ENCODE data around the gene ERICH6.

The ERICH6 gene

GRCh38 chr3:150720444-150720843, 16.7 kb upstream of the ERICH6 start:
- DNase-seq (ENCODE audit: low read depth), result no peak
- TF ChIP-seq CTCF (IDR thresholded peaks at IDR 0.05; ENCODE audit: control insufficient read depth, insufficient read depth, low read depth, low read length, missing control alignments), result no peak
- H3K4me3 ChIP-seq (ENCODE audit: control insufficient read depth, low read depth, low read length), result no peak overlapping the region

GRCh38 chr3:150710097-150710496, 6.4 kb upstream of the ERICH6 start:
- no peak overlapping the region for H3K4me3 ChIP-seq (ENCODE audit: control insufficient read depth, low read depth, low read length)
- no peak for DNase-seq (ENCODE audit: low read depth)
- TF ChIP-seq CTCF (IDR thresholded peaks at IDR 0.05; ENCODE audit: control insufficient read depth, insufficient read depth, low read depth, low read length, missing control alignments), result no peak

DNA sequence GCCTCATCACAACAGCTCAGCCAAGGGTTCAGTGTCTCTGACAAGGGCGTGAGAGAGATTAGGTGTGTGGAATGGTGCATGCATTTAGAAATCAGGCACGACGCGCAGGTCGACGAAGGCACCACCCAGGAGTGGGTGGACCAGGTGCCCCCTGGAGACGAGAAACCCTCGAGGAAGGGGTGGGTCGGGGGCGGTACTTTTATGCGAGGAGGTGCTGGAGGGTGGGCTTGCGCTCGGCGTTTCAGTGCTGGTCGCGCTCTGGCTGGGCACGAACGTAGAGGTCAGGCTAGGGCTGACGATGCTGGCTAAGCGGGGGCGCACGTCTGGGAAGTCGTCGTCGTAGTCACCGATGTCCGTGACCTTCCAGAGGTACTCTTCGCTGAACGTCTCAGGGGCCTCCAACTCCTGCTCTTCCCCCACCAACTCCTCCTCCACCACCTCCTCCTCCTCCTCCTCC, 393 bp downstream of the ERICH6 start:
- DNase-seq (ENCODE audit: low read depth), result no peak
- peak overlapping the region; percentile 69 for H3K4me3 ChIP-seq (ENCODE audit: control insufficient read depth, low read depth, low read length)
- TF ChIP-seq CTCF (IDR thresholded peaks at IDR 0.05; ENCODE audit: control insufficient read depth, insufficient read depth, low read depth, low read length, missing control alignments), result no peak

- no peak for DNase-seq (ENCODE audit: low read depth)
- no peak overlapping the region for H3K4me3 ChIP-seq (ENCODE audit: control insufficient read depth, low read depth, low read length)
- TF ChIP-seq CTCF (IDR thresholded peaks at IDR 0.05; ENCODE audit: control insufficient read depth, insufficient read depth, low read depth, low read length, missing control alignments), result no peak
Measured at GRCh38 chr3:150699068-150699639, 4.6 kb downstream of the ERICH6 start.

GRCh38 chr3:150697646-150698045, 6.1 kb downstream of the ERICH6 start:
- no peak for TF ChIP-seq CTCF (IDR thresholded peaks at IDR 0.05; ENCODE audit: control insufficient read depth, insufficient read depth, low read depth, low read length, missing control alignments)
- H3K4me3 ChIP-seq (ENCODE audit: control insufficient read depth, low read depth, low read length), result no peak overlapping the region
- no peak for DNase-seq (ENCODE audit: low read depth)

DNA sequence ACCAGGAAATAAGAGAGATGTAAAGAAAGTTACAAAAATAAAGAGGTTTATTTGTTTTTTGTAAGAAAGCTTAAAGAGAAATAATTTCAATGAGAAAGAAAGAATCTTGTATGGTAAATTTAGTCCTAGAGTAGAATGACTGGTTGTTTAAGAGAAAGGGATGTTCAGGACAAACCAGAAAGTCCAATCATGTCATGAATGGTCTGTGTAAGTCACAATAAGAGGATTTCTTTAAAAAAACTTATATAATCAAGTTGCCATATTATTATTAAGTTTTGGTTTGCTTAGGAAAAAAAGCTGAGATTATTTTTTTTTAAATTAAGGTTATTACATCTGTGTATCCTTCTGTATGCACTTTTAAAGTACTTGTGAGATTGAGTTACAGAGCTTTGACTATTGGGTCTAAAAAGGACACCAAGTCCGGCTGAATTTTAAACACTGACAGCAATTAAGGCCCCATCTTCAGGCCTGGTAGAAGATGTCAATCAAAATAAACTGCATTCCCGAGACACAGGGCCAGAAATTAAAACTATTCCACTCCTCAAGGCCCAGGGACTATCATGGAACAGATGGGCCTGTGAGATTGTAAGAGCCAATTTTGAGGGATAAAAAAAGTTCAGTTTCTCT, 12.2 kb downstream of the ERICH6 start:
- TF ChIP-seq CTCF (IDR thresholded peaks at IDR 0.05; ENCODE audit: control insufficient read depth, insufficient read depth, low read depth, low read length, missing control alignments), result no peak
- H3K4me3 ChIP-seq (ENCODE audit: control insufficient read depth, low read depth, low read length), result no peak overlapping the region
- DNase-seq (ENCODE audit: low read depth), result no peak

All from AG09309 (cell line).